Gastroesophageal sphincter (tissue), 3 donors: Measurements from ENCODE around the gene CEP41.

Source experiments
- CTCF ChIP-seq, 4 experiments: fragments of 200-600 bp in 2 of 4; fragments of 450-650 bp in 2 of 4; sonication (generic) in 1 of 4; IDR thresholded peaks; one replicate each; pipeline ENCODE4 v1.5.1; 2017 to 2019; ENCODE audit warnings: antibody characterized with exemption in 4 of 4, mild to moderate bottlenecking in 2 of 4, moderate library complexity in 2 of 4
- EP300 ChIP-seq: sonication (generic); formaldehyde crosslinking; IDR thresholded peaks from one replicate; pipeline ENCODE4 v1.6.1; 2017; ENCODE audit warnings: antibody characterized with exemption, mild to moderate bottlenecking
- POLR2A ChIP-seq, 2 donors: fragments of 450-650 bp; IDR thresholded peaks; one replicate each; pipeline ENCODE4 v1.6.1; 2017; ENCODE audit warnings: antibody characterized with exemption in 2 of 2, mild to moderate bottlenecking in 2 of 2, moderate library complexity in 1 of 2

- TF ChIP-seq EP300 = no peak
- no peak for TF ChIP-seq CTCF (IDR thresholded peaks at IDR 0.05)
- no peak for TF ChIP-seq POLR2A (IDR thresholded peaks at IDR 0.05)
Measured at GRCh38 chr7:130369831-130370550, 70.8 kb downstream of the CEP41 start.
